Measurements from ENCODE around the gene CLIC3. TPM values are rescaled to one million over a fixed set of nuclear protein-coding genes. Genes with fewer than 3 reads are reported as not detected.

CLIC3 gene
- total RNA-seq, 1 experiment from 2014 or later = 6.2 TPM

DNA sequence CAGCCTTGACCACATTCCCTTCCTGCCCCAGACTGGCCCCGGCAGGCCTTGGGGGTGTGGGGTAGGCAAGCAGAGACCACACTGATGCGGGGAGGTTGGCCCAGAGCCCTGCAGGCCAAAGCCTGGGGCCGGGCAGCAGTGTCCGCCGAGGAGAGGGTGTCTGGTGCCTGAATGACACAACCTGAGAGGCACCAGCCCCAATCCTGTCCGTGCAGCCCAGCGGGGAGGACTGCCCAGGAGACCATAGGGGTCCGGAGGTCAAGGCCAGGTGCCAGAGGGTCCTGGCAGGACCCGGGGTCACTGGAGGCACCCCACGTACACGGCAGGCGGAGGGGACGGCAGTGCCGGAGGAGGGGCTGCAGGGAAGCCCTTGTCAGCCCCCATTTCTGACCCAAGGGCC lies 24.6 kb downstream of the CLIC3 start:
- Histone ChIP-seq H3K36me3 (ENCODE audit: control insufficient read depth, insufficient read depth, low read length) (no peaks in the 10 kb centered on the region), H3K4me1 (ENCODE audit: control insufficient read depth, insufficient read depth, low read length) (no peaks in the 10 kb centered on the region), H3K9me3 (ENCODE audit: control insufficient read depth, insufficient read depth, low read depth, low read length) (no peaks in the 10 kb centered on the region), H3K4me3 (ENCODE audit: low read depth in 2 of 2, low read length in 2 of 2) (no peak overlapping the region), H3K27ac (ENCODE audit: low read length) (no peak overlapping the region), H3K27me3 (ENCODE audit: control insufficient read depth, insufficient read depth, low read length) (no peaks in the 10 kb centered on the region)
- BruUV-seq (replicated peaks) = no TSS peak
- DNase-seq (ENCODE audit: low read depth, low spot score) (no peak), ATAC-seq (no peak)
- ChIA-PET POLR2A (no interaction called here), CTCF (no interaction called here)
- in situ Hi-C loops (cut with HindIII; ENCODE audit: low pct_unique_long_range_greater_than_20kb, low sequenced_read_pairs) (no loop called here), intact Hi-C loops (cut with micrococcal nuclease; ENCODE audit: unreplicated experiment) (no loop called here)
- TF ChIP-seq SIN3A (IDR thresholded peaks at IDR 0.05; ENCODE audit: borderline replicate concordance, insufficient read depth, low read depth, low read length) = no peak

DNA sequence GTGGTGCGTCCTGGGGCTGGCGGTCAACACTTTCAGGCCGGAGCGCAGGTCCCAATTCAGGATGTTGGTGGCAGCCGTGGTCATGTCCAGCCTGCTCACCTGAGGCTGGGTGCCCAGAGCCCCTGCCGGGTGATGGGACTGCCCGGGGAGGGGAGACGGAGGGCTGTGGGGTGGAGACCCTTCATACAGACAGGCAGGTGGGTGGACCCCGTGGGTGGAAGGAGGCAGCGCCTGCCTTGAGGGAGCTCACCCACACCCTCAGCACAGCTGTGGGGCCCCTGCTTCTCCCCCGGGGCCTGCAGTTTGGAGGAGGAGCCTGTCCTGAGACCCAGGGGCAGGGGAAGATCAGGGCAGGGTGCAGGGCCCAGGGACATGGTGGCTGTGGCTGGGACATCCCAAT lies 26.0 kb downstream of the CLIC3 start:
- no peaks in the 10 kb centered on the region for H3K36me3 ChIP-seq (ENCODE audit: control insufficient read depth, insufficient read depth, low read length)
- no peak overlapping the region for H3K4me3 ChIP-seq (ENCODE audit: low read depth in 2 of 2, low read length in 2 of 2)
- POLR2A ChIA-PET = no interaction called here
- no peak for ATAC-seq
- intact Hi-C loops (cut with micrococcal nuclease; ENCODE audit: unreplicated experiment) = no loop called here
- CTCF ChIA-PET = no interaction called here
- TF ChIP-seq TCF7L2 (IDR thresholded peaks at IDR 0.05; ENCODE audit: low read depth, low read length) (no peak), SIN3A (IDR thresholded peaks at IDR 0.05; ENCODE audit: borderline replicate concordance, insufficient read depth, low read depth, low read length) (no peak), POLR2AphosphoS5 (IDR thresholded peaks at IDR 0.05; ENCODE audit: low read depth, low read length) (no peak), REST (IDR thresholded peaks at IDR 0.05; ENCODE audit: insufficient read depth in 1 of 2, low read depth in 2 of 2, low read length in 1 of 2) (no peak), CTCF (IDR thresholded peaks at IDR 0.05) (no peak)
- in situ Hi-C loops (cut with HindIII; ENCODE audit: low pct_unique_long_range_greater_than_20kb, low sequenced_read_pairs) = no loop called here
- BruUV-seq (replicated peaks) = no TSS peak
- H3K9me3 ChIP-seq (ENCODE audit: control insufficient read depth, insufficient read depth, low read depth, low read length) = no peaks in the 10 kb centered on the region
- H3K4me1 ChIP-seq (ENCODE audit: control insufficient read depth, insufficient read depth, low read length) = no peaks in the 10 kb centered on the region
- no peak for DNase-seq (ENCODE audit: low read depth, low spot score)
- no peak overlapping the region for H3K27ac ChIP-seq (ENCODE audit: low read length)
- H3K27me3 ChIP-seq (ENCODE audit: control insufficient read depth, insufficient read depth, low read length) = no peaks in the 10 kb centered on the region

DNA sequence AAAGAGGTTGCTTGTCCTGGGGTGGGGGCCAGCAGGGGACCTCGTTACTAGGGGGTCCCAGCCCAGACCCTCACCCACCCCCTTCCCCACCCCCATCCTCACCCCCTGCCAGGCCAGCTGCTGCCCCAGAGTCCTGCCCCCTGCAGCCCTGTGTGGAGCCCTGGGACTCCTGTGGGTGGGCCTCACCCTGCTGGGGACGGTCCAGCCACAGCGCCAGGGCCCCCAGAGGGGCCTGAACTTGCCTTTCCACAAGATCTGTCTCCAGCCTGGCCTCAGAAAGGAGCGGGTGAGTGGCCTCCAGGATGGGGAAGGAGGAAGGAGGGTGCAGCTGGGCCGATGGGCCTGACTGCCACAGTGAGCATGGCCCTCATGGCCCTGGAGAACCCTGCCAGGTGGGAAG lies 26.6 kb downstream of the CLIC3 start:
- no TSS peak for BruUV-seq (replicated peaks)
- intact Hi-C loops (cut with micrococcal nuclease; ENCODE audit: unreplicated experiment) = no loop called here
- Histone ChIP-seq H3K27ac (ENCODE audit: low read length) (no peak overlapping the region), H3K4me3 (ENCODE audit: low read depth in 2 of 2, low read length in 2 of 2) (no peak overlapping the region), H3K36me3 (ENCODE audit: control insufficient read depth, insufficient read depth, low read length) (no peaks in the 10 kb centered on the region), H3K27me3 (ENCODE audit: control insufficient read depth, insufficient read depth, low read length) (no peaks in the 10 kb centered on the region), H3K9me3 (ENCODE audit: control insufficient read depth, insufficient read depth, low read depth, low read length) (no peaks in the 10 kb centered on the region), H3K4me1 (ENCODE audit: control insufficient read depth, insufficient read depth, low read length) (peaks cover under 1% of the 10 kb centered on the region; the same call in 1 of the 2 replicates)
- peak; percentile 22; the same call in 1 of the 2 replicates for ATAC-seq
- no peak for TF ChIP-seq TCF7L2 (IDR thresholded peaks at IDR 0.05; ENCODE audit: low read depth, low read length)
- TF ChIP-seq POLR2AphosphoS5 (IDR thresholded peaks at IDR 0.05; ENCODE audit: low read depth, low read length) = no peak
- TF ChIP-seq CTCF (IDR thresholded peaks at IDR 0.05) = no peak
- no peak for TF ChIP-seq SIN3A (IDR thresholded peaks at IDR 0.05; ENCODE audit: borderline replicate concordance, insufficient read depth, low read depth, low read length)
- TF ChIP-seq REST (IDR thresholded peaks at IDR 0.05; ENCODE audit: insufficient read depth in 1 of 2, low read depth in 2 of 2, low read length in 1 of 2) = no peak
- in situ Hi-C loops (cut with HindIII; ENCODE audit: low pct_unique_long_range_greater_than_20kb, low sequenced_read_pairs) = no loop called here
- POLR2A ChIA-PET = no interaction called here
- no peak for DNase-seq (ENCODE audit: low read depth, low spot score)
- CTCF ChIA-PET = no interaction called here
